Activated CD8-positive, alpha-beta memory T cell treated with anti-CD3 and anti-CD28 coated beads, Interleukin-2, amount 50 U/mL, for 1 hour (primary cell): ENCODE measurements around the gene TEX13B.

Experiments
- DNase-seq: peaks from one replicate; pipeline ENCODE4 v3.0.0-alpha.2; 2020; ENCODE audit errors: extremely low read depth

TEX13B gene

DNA sequence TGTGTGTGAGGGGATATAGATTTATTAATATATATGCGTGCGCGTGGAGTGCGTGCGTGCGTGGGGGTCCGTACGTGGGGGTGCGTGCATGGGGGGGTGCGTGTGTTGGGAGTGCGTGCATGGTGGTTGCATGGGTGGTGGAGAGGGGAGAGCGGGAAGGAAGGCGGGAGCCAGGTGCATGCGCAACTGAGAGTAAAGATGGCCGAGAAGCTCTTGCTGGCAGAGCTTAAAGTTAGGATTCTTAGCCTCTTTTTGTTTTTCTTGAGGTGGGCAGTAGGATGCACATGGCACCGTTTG is 45.8 kb downstream of the TEX13B start:
- no peak for DNase-seq

DNA sequence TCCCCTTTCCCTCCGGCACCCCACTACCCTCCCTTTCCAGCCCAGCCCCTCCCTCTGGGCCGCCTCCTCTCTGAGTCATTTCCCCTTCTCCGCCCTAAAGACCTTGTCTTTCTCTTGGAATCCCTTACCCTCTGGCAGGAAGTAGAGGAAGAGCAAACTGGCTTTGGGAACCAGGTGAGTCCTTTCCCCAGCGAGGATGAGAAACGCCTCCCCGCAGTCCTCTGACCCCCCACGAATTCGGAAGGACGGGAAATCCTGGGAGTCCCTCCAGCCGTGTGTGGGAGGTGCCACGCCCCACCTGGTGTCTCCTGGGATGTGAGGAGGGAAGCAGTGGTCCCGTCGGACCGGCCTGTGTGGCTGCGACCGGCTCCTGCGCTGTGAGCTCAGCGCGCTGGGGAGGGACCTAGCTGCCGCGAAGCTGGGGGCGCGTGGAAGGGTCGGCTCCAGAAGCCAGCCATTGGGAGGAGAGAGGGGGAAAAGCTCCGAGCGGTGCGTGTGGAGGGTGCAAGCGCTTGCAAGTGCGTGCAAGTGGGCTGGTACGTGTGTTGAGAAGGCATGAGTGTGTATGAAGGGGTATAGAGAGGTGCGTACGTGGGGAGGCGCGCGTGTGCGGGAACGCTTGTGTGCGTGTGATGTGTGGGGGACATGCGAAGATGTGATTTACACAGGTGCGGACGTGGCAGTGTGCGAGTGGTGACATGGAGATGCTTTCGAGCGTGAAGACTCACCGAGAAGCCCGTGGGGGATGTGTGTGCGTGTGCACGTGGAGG is 46.3 kb downstream of the TEX13B start:
- no peak for DNase-seq

DNA sequence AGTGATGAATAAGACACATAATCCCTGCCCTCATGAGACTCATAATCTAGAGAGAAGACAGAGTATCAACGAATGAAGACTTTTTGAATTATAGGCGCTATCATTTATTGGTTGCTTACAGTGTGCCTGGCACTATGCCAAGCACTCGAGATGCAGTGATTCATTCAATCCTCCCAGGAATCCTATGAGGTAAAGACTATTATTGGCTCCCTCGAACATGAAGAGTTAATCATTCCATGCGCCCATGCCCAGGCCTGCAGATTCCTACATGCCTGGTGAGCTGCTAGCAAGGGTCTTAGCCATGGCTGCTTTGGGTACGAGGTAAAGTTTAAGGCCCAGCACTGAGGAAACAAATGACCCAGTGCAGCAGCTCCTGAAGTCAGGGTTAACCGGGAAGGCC is 47.0 kb downstream of the TEX13B start:
- no peak for DNase-seq

DNA sequence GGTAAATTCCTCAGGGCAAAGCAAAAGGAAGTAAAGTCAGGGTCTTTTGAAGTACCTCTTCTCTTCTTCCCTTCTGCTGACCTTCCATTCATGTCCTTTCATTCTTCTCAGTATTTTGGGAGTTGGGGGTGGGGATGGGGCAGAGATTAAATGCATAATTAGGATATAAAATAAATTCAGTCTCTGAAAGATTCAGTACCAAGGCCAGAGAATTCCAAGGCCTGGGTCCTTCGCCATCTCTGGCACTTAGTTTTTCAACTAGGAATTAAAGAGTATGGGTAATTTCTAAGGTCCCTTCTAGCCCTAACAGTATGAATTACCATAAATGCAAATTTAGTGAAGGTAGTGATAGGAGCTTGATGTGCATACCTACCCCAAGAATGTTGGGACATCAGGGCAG is 47.9 kb downstream of the TEX13B start:
- DNase-seq: no peak
